Measurements from ENCODE around the gene CLEC11A.
"Not testable (repeated sequence)": the region's sequence is repeated elsewhere in the genome, so short reads cannot be mapped to it uniquely, and the experiment has no call there.

DNA sequence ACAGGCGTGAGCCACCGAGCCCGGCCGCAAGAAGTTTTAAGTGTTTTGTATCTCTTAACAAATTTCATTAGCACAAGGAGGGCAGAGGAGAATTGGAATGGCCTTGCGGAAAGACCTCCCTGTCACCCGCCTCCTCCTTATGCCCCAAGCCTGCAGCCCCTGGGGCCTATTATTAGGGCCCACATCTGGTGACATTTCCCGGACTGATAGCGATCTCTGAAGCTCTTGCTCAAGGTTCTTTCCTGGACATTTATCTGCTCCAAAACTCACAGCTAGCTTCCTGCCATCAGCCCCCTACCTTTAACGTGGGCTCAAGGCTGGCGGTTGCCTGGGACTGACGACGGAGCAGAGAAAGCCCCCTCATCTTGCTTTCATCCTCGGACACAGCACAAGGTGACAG, 40.4 kb downstream of the CLEC11A start:
- TF ChIP-seq, protein P1, sequence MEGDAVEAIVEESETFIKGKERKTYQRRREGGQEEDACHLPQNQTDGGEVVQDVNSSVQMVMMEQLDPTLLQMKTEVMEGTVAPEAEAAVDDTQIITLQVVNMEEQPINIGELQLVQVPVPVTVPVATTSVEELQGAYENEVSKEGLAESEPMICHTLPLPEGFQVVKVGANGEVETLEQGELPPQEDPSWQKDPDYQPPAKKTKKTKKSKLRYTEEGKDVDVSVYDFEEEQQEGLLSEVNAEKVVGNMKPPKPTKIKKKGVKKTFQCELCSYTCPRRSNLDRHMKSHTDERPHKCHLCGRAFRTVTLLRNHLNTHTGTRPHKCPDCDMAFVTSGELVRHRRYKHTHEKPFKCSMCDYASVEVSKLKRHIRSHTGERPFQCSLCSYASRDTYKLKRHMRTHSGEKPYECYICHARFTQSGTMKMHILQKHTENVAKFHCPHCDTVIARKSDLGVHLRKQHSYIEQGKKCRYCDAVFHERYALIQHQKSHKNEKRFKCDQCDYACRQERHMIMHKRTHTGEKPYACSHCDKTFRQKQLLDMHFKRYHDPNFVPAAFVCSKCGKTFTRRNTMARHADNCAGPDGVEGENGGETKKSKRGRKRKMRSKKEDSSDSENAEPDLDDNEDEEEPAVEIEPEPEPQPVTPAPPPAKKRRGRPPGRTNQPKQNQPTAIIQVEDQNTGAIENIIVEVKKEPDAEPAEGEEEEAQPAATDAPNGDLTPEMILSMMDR (IDR thresholded peaks at IDR 0.05): not testable (repeated sequence)
- TF ChIP-seq POLR2A, POLR2AphosphoS5 (IDR thresholded peaks at IDR 0.05): not testable (repeated sequence)
